ENCODE data around the gene MRPL55. TPM values are rescaled to one million over a fixed set of nuclear protein-coding genes. Genes with fewer than 3 reads are reported as not detected.
A peak's percentile ranks its signal among the peaks of the same experiment; 100 is the strongest.

The MRPL55 gene
- total RNA-seq (10 to 100 TPM; 38.0 to 65.2 (median 46.3) TPM), polyA plus RNA-seq (100 to 1,000 TPM; 113 to 174 TPM)
- long read RNA-seq, donor 1, transcript MRPL55-204 (4 exons, 661 nt) = minor isoform, 6 of 39 reads
- long read RNA-seq, donor 1, transcript MRPL55-203 (5 exons, 744 nt) = major isoform, 7 of 39 reads
- long read RNA-seq, donor 1, partial matches to known transcripts = 8 of 39 reads
- long read RNA-seq, donor 1, other reads (novel, unspliced or antisense) = 7 of 39 reads
- long read RNA-seq, donor 2, transcript MRPL55-204 (4 exons, 661 nt) = minor isoform, 6 of 52 reads
- long read RNA-seq, donor 2, transcript MRPL55-201 (5 exons, 632 nt) = major isoform, 8 of 52 reads
- long read RNA-seq, donor 2, transcript MRPL55-203 (5 exons, 744 nt) = minor isoform, 7 of 52 reads
- long read RNA-seq, donor 2, partial matches to known transcripts = 9 of 52 reads
- long read RNA-seq, donor 2, other reads (novel, unspliced or antisense) = 10 of 52 reads
- long read RNA-seq, donor 3, partial matches to known transcripts = 1 of 18 reads
- long read RNA-seq, donor 3, other reads (novel, unspliced or antisense) = 8 of 18 reads

- peak within 1 kb of the TSS; percentile 56 to 96 (median 87) for H3K27ac ChIP-seq
- no peaks in the 10 kb centered on the region for H3K27me3 ChIP-seq
- TF ChIP-seq CTCF (IDR thresholded peaks at IDR 0.05) = peak in 4 of 9 donors; percentile 5 to 38 (median 20)
- H3K4me1 ChIP-seq = peaks cover 7 to 36% (median 25%) of the 10 kb centered on the region in 9 donors
- H3K36me3 ChIP-seq = peaks cover 0 to 27% (median 10%) of the 10 kb centered on the region in 9 donors
- DNase-seq (peak; percentile 96 to 98), ATAC-seq (peak; percentile 93 to 99 (median 97))
- peak within 1 kb of the TSS; percentile 82 to 99 (median 94) for H3K4me3 ChIP-seq
- no peaks in the 10 kb centered on the region for H3K9me3 ChIP-seq
- intact Hi-C loops (cut with DNase I) = no loop called here
- 1% methylated on average over 66 of the region's 66 CpGs for WGBS, 2 donors
These were observed at the start of gene MRPL55 for GRCh38 chr1:228109073-228109961. Gene MRPL55, minus strand, starts transcription at chr1:228109299. Its CDS starts 1,039 bp downstream, at chr1:228108260.

- Histone ChIP-seq H3K36me3 (no peaks in the 10 kb centered on the region), H3K27me3 (peaks cover 0 to 17% (median 4%) of the 10 kb centered on the region in 7 donors), H3K9me3 (no peaks in the 10 kb centered on the region), H3K4me1 (peaks cover 13 to 37% (median 22%) of the 10 kb centered on the region in 9 donors), H3K4me3 (no peak overlapping the region), H3K27ac (no peak overlapping the region)
- intact Hi-C loops (cut with DNase I) = no loop called here
- DNase-seq (no peak), ATAC-seq (no peak)
- 23 to 39% methylated on average over 95 to 98 of the region's 98 CpGs for WGBS, 2 donors
- TF ChIP-seq CTCF (IDR thresholded peaks at IDR 0.05) = no peak
These were observed 49.3 kb upstream of the MRPL55 start for GRCh38 chr1:228158151-228159007.

GRCh38 chr1:228157729-228158126, 48.6 kb upstream of the MRPL55 start:
- intact Hi-C loops (cut with DNase I) = no loop called here
- ATAC-seq (no peak), DNase-seq (no peak)
- Histone ChIP-seq H3K9me3 (no peaks in the 10 kb centered on the region), H3K36me3 (no peaks in the 10 kb centered on the region), H3K27me3 (peaks cover 0 to 14% (median 4%) of the 10 kb centered on the region in 7 donors), H3K4me3 (no peak overlapping the region), H3K4me1 (peaks cover 8 to 31% (median 16%) of the 10 kb centered on the region in 9 donors), H3K27ac (no peak overlapping the region)
- WGBS, 2 donors = 57 to 60% methylated on average over 36 to 43 of the region's 43 CpGs
- TF ChIP-seq CTCF (IDR thresholded peaks at IDR 0.05) = no peak

All from heart right ventricle (tissue), 16 donors.